SW480 (cell line): Measurements from ENCODE around the gene MMP15.

Experiments
- DNase-seq: peaks from one replicate; pipeline ENCODE4 v3.0.0-alpha.2; 2016; ENCODE audit warnings: low spot score

Gene MMP15

GRCh38 chr16:58019866-58020538 is 5.6 kb upstream of the MMP15 start:
- DNase-seq, result no peak

- no peak for DNase-seq
These were observed 4.7 kb upstream of the MMP15 start for GRCh38 chr16:58020628-58021521.

GRCh38 chr16:58021661-58022551 is 3.6 kb upstream of the MMP15 start:
- no peak for DNase-seq

GRCh38 chr16:58022601-58023371 is 2.8 kb upstream of the MMP15 start:
- no peak for DNase-seq

- DNase-seq, result peak; percentile 41
These were observed 836 bp upstream of the MMP15 start for GRCh38 chr16:58024486-58025350.

GRCh38 chr16:58026139-58026704 is 668 bp downstream of the MMP15 start:
- peak; percentile 42 for DNase-seq

GRCh38 chr16:58026705-58027160 is 1.2 kb downstream of the MMP15 start:
- DNase-seq, result no peak

- peak; percentile 48 for DNase-seq
These were observed 1.8 kb downstream of the MMP15 start for GRCh38 chr16:58027161-58027915.

- no peak for DNase-seq
These were observed 2.4 kb downstream of the MMP15 start for GRCh38 chr16:58027916-58028455.

- DNase-seq, result no peak
These were observed 3.1 kb downstream of the MMP15 start for GRCh38 chr16:58028541-58029070.

GRCh38 chr16:58029410-58029809 is 3.9 kb downstream of the MMP15 start:
- no peak for DNase-seq

GRCh38 chr16:58030136-58030840 is 4.7 kb downstream of the MMP15 start:
- DNase-seq, result no peak

GRCh38 chr16:58031016-58031800 is 5.7 kb downstream of the MMP15 start:
- no peak for DNase-seq

- DNase-seq, result no peak
These were observed 7.2 kb downstream of the MMP15 start for GRCh38 chr16:58032710-58033293.

- no peak for DNase-seq
These were observed 8.7 kb downstream of the MMP15 start for GRCh38 chr16:58034128-58034685.

GRCh38 chr16:58034774-58035173 is 9.2 kb downstream of the MMP15 start:
- no peak for DNase-seq
